PC-9 (cell line): ENCODE data around the gene IRX1. TPM values are rescaled to one million over a fixed set of nuclear protein-coding genes. Genes with fewer than 3 reads are reported as not detected.

Source experiments
- BruUV-seq: library from RNA; stranded (reverse); fragments of 400-500 nt; replicated peaks from 2 replicates; lab custom pipeline; 2021; lab: Mats Ljungman, UMichigan
- CTCF ChIA-PET: fragments of 300-600 bp; sonication (Branson Sonifier 250); formaldehyde crosslinking; loops from one replicate; lab custom pipeline; 2022; ENCODE audit warnings: antibody characterized with exemption; lab: Charles Lee
- POLR2A ChIA-PET: fragments of 300-600 bp; sonication (Branson Sonifier 250); formaldehyde crosslinking; loops from one replicate; lab custom pipeline; 2022; ENCODE audit warnings: antibody characterized with exemption; ENCODE audit not compliant: unreplicated experiment; lab: Charles Lee
- DNase-seq, 2 experiments: peaks; one replicate each; pipeline versions ENCODE4 v3.0.0 to v3.0.0-alpha.2; 2015 to 2022; ENCODE audit warnings: mixed read lengths in 1 of 2
- H2AFZ ChIP-seq: fragments of 200-600 bp; sonication (generic); 2 replicates; pipeline ENCODE4 v1.8.1; 2017; ENCODE audit warnings: antibody characterized with exemption
- H3F3A ChIP-seq: fragments of 200-600 bp; sonication (generic); 2 replicates; pipeline ENCODE4 v1.8.1; 2017; ENCODE audit warnings: antibody characterized with exemption, mild to moderate bottlenecking, low read depth; ENCODE audit not compliant: insufficient read depth
- H3K27ac ChIP-seq: fragments of 200-600 bp; sonication (generic); 2 replicates; pipeline ENCODE4 v1.6.1; 2016; ENCODE audit warnings: mixed run types
- H3K27me3 ChIP-seq: fragments of 200-600 bp; sonication (generic); 2 replicates; pipeline ENCODE4 v1.6.1; 2016; ENCODE audit warnings: low read depth, mixed run types; ENCODE audit not compliant: insufficient read depth
- H3K36me3 ChIP-seq: fragments of 200-600 bp; sonication (generic); 2 replicates; pipeline ENCODE4 v1.6.1; 2016; ENCODE audit warnings: low read depth, mixed run types
- H3K4me1 ChIP-seq: fragments of 200-600 bp; sonication (generic); replicated peaks from 2 replicates; pipeline ENCODE4 v1.6.1; 2016; ENCODE audit warnings: mixed run types; ENCODE audit not compliant: insufficient read depth
- H3K4me2 ChIP-seq: fragments of 200-600 bp; sonication (generic); 2 replicates; pipeline ENCODE4 v1.6.1; 2017; ENCODE audit warnings: mixed run types
- H3K4me3 ChIP-seq: fragments of 200-600 bp; sonication (generic); 2 replicates; pipeline ENCODE4 v1.6.1; 2016; ENCODE audit warnings: mixed run types
- H3K79me2 ChIP-seq: fragments of 200-600 bp; sonication (generic); 2 replicates; pipeline ENCODE4 v1.6.1; 2017; ENCODE audit warnings: low read depth, mixed run types
- H3K9me2 ChIP-seq: fragments of 200-600 bp; sonication (generic); 2 replicates; pipeline ENCODE4 v1.8.1; 2017; ENCODE audit warnings: mild to moderate bottlenecking; ENCODE audit not compliant: insufficient read depth
- H3K9me3 ChIP-seq: fragments of 200-600 bp; sonication (generic); 2 replicates; pipeline ENCODE4 v1.8.1; 2016; ENCODE audit warnings: low read depth; ENCODE audit not compliant: insufficient read depth
- H4K20me1 ChIP-seq: fragments of 200-600 bp; sonication (generic); 2 replicates; pipeline ENCODE4 v1.8.1; 2017; ENCODE audit not compliant: insufficient read depth
- EZH2 ChIP-seq: fragments of 200-600 bp; sonication (generic); IDR thresholded peaks from 2 replicates; pipeline ENCODE4 v1.8.0; 2017; ENCODE audit warnings: antibody characterized with exemption, low read depth
- intact Hi-C: fragments of 100-400 bp; cut with micrococcal nuclease; formaldehyde crosslinking; loops from one replicate; pipeline ENCODE4 v1.10.0; 2022; ENCODE audit not compliant: unreplicated experiment
- total RNA-seq: library from RNA; stranded (reverse); gene quantifications from 2 replicates; pipeline ENCODE4 v1.2.3, GENCODE V29; 2021
- TF ChIP-seq, protein P1 (sequence below): fragments of 200-600 bp; sonication (generic); conservative IDR thresholded peaks from 2 replicates; pipeline ENCODE4 v1.6.1; 2017; ENCODE audit warnings: mixed run types, antibody characterized with exemption, mild to moderate bottlenecking, moderate library complexity

The IRX1 gene
- total RNA-seq, 1 experiment from 2014 or later: not detected

DNA sequence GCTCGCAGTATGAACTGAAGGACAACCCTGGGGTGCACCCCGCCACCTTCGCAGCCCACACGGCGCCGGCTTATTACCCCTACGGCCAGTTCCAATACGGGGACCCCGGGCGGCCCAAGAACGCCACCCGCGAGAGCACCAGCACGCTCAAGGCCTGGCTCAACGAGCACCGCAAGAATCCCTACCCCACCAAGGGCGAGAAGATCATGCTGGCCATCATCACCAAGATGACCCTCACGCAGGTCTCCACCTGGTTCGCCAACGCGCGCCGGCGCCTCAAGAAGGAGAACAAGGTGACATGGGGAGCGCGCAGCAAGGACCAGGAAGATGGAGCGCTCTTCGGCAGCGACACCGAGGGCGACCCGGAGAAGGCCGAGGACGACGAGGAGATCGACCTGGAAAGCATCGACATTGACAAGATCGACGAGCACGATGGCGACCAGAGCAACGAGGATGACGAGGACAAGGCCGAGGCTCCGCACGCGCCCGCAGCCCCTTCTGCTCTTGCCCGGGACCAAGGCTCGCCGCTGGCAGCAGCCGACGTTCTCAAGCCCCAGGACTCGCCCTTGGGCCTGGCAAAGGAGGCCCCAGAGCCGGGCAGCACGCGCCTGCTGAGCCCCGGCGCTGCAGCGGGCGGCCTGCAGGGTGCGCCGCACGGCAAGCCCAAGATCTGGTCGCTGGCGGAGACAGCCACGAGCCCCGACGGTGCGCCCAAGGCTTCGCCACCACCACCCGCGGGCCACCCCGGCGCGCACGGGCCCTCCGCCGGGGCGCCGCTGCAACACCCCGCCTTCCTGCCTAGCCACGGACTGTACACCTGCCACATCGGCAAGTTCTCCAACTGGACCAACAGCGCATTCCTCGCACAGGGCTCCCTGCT lies 3.8 kb downstream of the IRX1 start:
- Histone ChIP-seq H2AFZ (no peak overlapping the region), H3K9me2 (no peaks in the 10 kb centered on the region), H3F3A (no peaks in the 10 kb centered on the region), H3K27me3 (peaks cover 7% of the 10 kb centered on the region), H3K4me1 (no peaks in the 10 kb centered on the region), H3K79me2 (no peaks in the 10 kb centered on the region), H3K9me3 (0 out of 2 replicates have a peak, but pooled peaks cover 7% of the 10 kb centered on the region), H3K4me3 (no peak overlapping the region), H3K27ac (no peak overlapping the region), H3K4me2 (no peak overlapping the region), H3K36me3 (no peaks in the 10 kb centered on the region), H4K20me1 (no peaks in the 10 kb centered on the region)
- TF ChIP-seq, protein P1, sequence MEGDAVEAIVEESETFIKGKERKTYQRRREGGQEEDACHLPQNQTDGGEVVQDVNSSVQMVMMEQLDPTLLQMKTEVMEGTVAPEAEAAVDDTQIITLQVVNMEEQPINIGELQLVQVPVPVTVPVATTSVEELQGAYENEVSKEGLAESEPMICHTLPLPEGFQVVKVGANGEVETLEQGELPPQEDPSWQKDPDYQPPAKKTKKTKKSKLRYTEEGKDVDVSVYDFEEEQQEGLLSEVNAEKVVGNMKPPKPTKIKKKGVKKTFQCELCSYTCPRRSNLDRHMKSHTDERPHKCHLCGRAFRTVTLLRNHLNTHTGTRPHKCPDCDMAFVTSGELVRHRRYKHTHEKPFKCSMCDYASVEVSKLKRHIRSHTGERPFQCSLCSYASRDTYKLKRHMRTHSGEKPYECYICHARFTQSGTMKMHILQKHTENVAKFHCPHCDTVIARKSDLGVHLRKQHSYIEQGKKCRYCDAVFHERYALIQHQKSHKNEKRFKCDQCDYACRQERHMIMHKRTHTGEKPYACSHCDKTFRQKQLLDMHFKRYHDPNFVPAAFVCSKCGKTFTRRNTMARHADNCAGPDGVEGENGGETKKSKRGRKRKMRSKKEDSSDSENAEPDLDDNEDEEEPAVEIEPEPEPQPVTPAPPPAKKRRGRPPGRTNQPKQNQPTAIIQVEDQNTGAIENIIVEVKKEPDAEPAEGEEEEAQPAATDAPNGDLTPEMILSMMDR: no peak
- no peak for TF ChIP-seq EZH2
- intact Hi-C loops: no loop called here
- BruUV-seq: no TSS peak
- ChIA-PET POLR2A (no interaction called here), CTCF (no interaction called here)
- DNase-seq: no peak

- Histone ChIP-seq H3K27ac (no peak overlapping the region), H3K4me3 (no peak overlapping the region), H3K79me2 (no peaks in the 10 kb centered on the region), H4K20me1 (no peaks in the 10 kb centered on the region), H3K27me3 (peaks cover 16% of the 10 kb centered on the region), H2AFZ (no peak overlapping the region), H3K9me2 (no peaks in the 10 kb centered on the region), H3F3A (no peaks in the 10 kb centered on the region), H3K4me1 (no peaks in the 10 kb centered on the region), H3K9me3 (0 out of 2 replicates have a peak, but pooled peaks cover 7% of the 10 kb centered on the region), H3K36me3 (no peaks in the 10 kb centered on the region), H3K4me2 (no peak overlapping the region)
- no TSS peak for BruUV-seq
- TF ChIP-seq, protein P1: no peak
- ChIA-PET POLR2A (no interaction called here), CTCF (no interaction called here)
- intact Hi-C loops: no loop called here
- DNase-seq: no peak
Observed at GRCh38 chr5:3600106-3601060, 4.8 kb downstream of the IRX1 start.

DNA sequence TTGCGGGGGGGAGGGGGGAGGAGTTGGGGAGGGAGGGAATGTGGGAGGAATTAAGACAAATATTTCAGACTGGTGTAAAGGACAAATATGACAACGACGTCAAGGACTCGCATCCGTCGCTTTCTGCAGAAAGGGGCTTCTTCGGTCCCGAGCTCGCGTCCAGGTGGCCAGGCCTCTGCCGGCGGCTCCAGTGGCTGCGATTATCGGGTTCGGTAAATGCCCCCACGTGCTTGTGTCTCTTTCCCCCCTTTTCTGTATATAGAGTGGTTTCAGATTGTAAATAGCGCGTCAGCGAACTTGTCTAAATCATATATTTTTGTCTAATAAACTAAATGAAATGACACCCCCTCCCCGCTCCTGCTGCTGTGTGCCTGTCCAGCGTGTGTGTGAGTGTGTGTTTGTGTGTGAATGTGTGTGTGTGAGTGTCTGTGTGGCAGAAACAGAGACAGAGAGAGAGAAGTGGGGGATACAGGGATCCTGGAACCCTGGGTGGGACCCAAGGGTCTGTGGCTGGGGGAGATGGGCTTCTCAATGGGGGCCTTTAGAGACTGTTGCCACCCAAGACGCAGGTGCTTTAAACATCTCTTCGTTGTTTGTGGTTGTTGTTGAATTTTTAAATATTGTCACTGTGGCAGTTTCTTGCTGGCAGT lies 5.6 kb downstream of the IRX1 start:
- BruUV-seq: no TSS peak
- TF ChIP-seq, protein P1: no peak
- no peak for TF ChIP-seq EZH2
- no peaks in the 10 kb centered on the region for H3K79me2 ChIP-seq
- H4K20me1 ChIP-seq: no peaks in the 10 kb centered on the region
- CTCF ChIA-PET: no interaction called here
- no peak overlapping the region for H3K4me3 ChIP-seq
- intact Hi-C loops: no loop called here
- no peak overlapping the region for H3K27ac ChIP-seq
- peaks cover 24% of the 10 kb centered on the region for H3K27me3 ChIP-seq
- DNase-seq: no peak
- H2AFZ ChIP-seq: no peak overlapping the region
- no peaks in the 10 kb centered on the region for H3K9me2 ChIP-seq
- POLR2A ChIA-PET: no interaction called here
- H3K4me1 ChIP-seq: no peaks in the 10 kb centered on the region
- H3K9me3 ChIP-seq: 0 out of 2 replicates have a peak, but pooled peaks cover 7% of the 10 kb centered on the region
- no peaks in the 10 kb centered on the region for H3F3A ChIP-seq
- no peak overlapping the region for H3K4me2 ChIP-seq
- H3K36me3 ChIP-seq: no peaks in the 10 kb centered on the region
